AG04449 (cell line): ENCODE data around the gene TUBA4A.

ENCODE experiments used
- CTCF ChIA-PET: fragments of 350-600 bp; formaldehyde crosslinking; extraction: SDS; loops from one replicate; lab custom pipeline; 2021; ENCODE audit warnings: antibody characterized with exemption; lab: Yijun Ruan, JAX
- POLR2A ChIA-PET: fragments of 400-600, 350-600 bp; formaldehyde crosslinking; extraction: SDS; loops from one replicate; lab custom pipeline; 2020; ENCODE audit warnings: antibody characterized with exemption, inconsistent platforms; lab: Yijun Ruan, JAX
- DNase-seq: peaks from one replicate; pipeline ENCODE4 v3.0.0-alpha.2; 2010; ENCODE audit warnings: low read depth, low spot score
- H3K4me3 ChIP-seq: 2 replicates; pipeline ENCODE4 v1.5.1; 2011; ENCODE audit warnings: low read depth, mild to moderate bottlenecking, control low read depth, low read length
- TF ChIP-seq, protein P1 (sequence below): IDR thresholded peaks from one replicate; pipeline ENCODE4 v1.5.1; 2011; ENCODE audit warnings: mild to moderate bottlenecking, moderate library complexity, low read length, control low read depth, inconsistent platforms; ENCODE audit not compliant: insufficient read depth; ENCODE audit errors: missing control alignments

The TUBA4A gene

DNA sequence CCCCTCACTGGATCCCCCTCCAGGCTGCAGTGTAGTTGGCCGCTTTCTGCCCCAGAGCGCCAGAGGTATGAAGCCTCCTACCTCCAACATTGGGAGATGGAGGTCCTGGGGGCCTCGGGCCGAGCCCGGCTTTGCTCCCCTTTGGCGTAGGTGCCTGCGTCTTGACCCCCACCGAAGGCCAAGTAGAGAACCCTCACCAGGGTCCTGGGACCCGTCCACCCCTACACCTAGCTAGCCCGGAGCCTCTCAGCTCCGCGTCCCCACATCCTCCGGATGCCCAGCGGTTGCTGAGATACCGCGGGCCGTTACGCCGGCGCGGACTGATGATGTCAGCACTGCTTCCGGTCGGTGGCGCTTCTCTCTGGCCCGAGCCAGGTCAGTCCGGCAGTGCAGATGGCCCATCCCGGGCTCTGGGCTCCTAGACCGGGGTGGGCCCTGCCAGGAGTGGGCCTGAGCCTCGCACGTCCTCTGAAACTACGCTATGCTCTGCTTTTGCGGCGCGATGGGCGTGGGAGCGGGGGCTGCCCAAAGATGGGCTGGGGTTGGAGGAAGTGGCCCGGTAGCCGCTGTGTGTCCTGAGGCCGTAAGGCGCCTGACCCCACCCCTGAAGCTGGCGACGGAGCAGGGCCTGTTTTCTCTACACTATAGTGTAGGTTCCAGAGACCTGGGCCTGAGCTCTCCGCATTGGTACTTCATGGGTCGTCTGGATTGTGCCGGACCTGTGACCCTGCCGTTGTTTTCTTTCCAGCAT, 8.4 kb downstream of the TUBA4A start, which contains the start of the genes GLB1L and STK16:
TSS of gene GLB1L (minus strand) at position 297 of the 751 bp plus-strand sequence. CDS start 1,871 bp downstream, outside the sequence.
TSS of gene STK16 (plus strand) at position 332 of the 751 bp plus-strand sequence. CDS start 521 bp downstream, outside the sequence.
- POLR2A ChIA-PET = interaction anchor here (0.7 to 1.8 kb wide), 9 partner anchors 8 to 50 kb away, joined by 3 to 17 read pairs (median 4); partner anchors contain the start of genes ABCB6, ANKZF1, ATG9A and DNAJB2
- TF ChIP-seq, protein P1, sequence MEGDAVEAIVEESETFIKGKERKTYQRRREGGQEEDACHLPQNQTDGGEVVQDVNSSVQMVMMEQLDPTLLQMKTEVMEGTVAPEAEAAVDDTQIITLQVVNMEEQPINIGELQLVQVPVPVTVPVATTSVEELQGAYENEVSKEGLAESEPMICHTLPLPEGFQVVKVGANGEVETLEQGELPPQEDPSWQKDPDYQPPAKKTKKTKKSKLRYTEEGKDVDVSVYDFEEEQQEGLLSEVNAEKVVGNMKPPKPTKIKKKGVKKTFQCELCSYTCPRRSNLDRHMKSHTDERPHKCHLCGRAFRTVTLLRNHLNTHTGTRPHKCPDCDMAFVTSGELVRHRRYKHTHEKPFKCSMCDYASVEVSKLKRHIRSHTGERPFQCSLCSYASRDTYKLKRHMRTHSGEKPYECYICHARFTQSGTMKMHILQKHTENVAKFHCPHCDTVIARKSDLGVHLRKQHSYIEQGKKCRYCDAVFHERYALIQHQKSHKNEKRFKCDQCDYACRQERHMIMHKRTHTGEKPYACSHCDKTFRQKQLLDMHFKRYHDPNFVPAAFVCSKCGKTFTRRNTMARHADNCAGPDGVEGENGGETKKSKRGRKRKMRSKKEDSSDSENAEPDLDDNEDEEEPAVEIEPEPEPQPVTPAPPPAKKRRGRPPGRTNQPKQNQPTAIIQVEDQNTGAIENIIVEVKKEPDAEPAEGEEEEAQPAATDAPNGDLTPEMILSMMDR = no peak
- peak within 1 kb of the TSS; percentile 98 for H3K4me3 ChIP-seq
- CTCF ChIA-PET = interaction anchor here (0.5 to 2.6 kb wide), 7 partner anchors 11 to 1854 kb away, joined by 3 to 35 read pairs (median 5); partner anchors contain the start of gene ANKZF1
- DNase-seq = peak; percentile 57

- ChIA-PET POLR2A (interaction anchor here (0.7 to 1.8 kb wide), 8 partner anchors 9 to 50 kb away, joined by 3 to 17 read pairs (median 4); partner anchors contain the start of genes ABCB6, ANKZF1, ATG9A and DNAJB2), CTCF (interaction anchor here (0.9 to 2.6 kb wide), 6 partner anchors 10 to 144 kb away, joined by 3 to 35 read pairs (median 6); no protein-coding TSS in a partner anchor)
- H3K4me3 ChIP-seq = peak overlapping the region; percentile 98
- TF ChIP-seq, protein P1 = no peak
- no peak for DNase-seq
Measured at GRCh38 chr2:219244789-219245147, 8.9 kb downstream of the TUBA4A start.

DNA sequence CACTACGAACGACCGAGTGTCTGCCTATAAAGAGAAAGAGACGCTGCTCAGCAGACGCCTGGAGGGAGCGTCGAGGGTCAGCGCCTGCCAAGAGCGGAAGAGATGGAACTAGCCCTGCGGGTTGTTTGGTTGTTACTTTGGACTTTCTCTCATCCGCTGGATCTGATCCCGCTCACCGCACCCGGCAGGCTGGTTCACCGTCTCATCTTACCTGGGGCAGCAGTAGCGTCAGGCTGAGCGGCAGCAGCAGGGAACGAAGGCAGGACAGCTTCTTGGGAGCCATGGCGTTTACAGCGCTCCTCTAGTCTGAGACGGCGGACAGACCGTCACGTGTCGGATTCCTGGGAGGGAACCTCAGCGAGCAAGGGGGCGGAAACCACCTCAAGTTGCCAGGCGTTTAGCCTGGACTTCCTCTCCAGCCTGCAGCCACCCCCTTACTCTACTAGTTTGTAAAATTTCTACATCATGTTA, 10.4 kb downstream of the TUBA4A start:
- POLR2A ChIA-PET = interaction anchor here (0.5 kb wide), 1 partner anchor 20 kb away, joined by 3 read pairs; no protein-coding TSS in a partner anchor
- CTCF ChIA-PET = interaction anchor here (1.0 to 2.5 kb wide), 4 partner anchors 13 to 84 kb away, joined by 3 to 7 read pairs (median 4); partner anchors contain the start of gene DNAJB2
- TF ChIP-seq, protein P1 = no peak
- H3K4me3 ChIP-seq = no peak overlapping the region
- no peak for DNase-seq

GRCh38 chr2:219234331-219234730, 19.4 kb downstream of the TUBA4A start:
- POLR2A ChIA-PET = interaction anchor here (1.0 kb wide), 1 partner anchor 12 kb away, joined by 3 read pairs; no protein-coding TSS in a partner anchor
- TF ChIP-seq, protein P1 = no peak
- CTCF ChIA-PET = interaction anchor here (1.0 to 1.8 kb wide), 5 partner anchors 10 to 61 kb away, joined by 3 to 7 read pairs (median 5); partner anchors contain the start of genes GLB1L and STK16

DNA sequence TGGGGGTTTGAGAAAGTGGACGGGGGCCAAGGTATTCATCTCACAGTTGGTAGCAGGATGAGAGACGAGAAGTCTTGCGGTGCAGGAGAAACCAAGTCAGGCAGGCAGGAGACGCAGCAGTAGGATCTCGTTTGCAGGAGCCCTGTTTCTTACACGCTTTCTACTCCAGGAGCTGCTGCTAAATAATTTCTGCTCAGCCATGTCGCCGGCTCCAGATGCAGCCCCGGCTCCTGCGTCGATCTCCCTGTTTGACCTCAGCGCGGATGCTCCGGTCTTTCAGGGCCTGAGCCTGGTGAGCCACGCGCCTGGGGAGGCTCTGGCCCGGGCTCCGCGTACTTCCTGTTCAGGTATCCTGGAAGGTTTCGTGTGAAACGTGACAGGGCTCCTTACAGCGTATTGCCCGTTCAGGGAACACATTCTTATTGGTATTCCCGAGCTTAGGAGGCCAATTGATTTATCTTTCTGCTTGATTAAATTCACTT, 23.6 kb downstream of the TUBA4A start:
- POLR2A ChIA-PET = interaction anchor here (0.7 to 3.4 kb wide), 5 partner anchors 9 to 49 kb away, joined by 3 to 26 read pairs (median 13); partner anchors contain the start of genes ABCB6, DNAJB2, GLB1L and STK16
- TF ChIP-seq, protein P1 = no peak
- H3K4me3 ChIP-seq = peak overlapping the region; percentile 92
- DNase-seq = no peak
- CTCF ChIA-PET = interaction anchor here (0.8 to 7.0 kb wide), 12 partner anchors 10 to 73 kb away, joined by 3 to 81 read pairs (median 4); partner anchors contain the start of genes ABCB6, NHEJ1, STK16 and ZFAND2B

More at GRCh38 chr2:219234331-219234730, 19.4 kb downstream of the TUBA4A start:
- H3K4me3 ChIP-seq = no peak overlapping the region
- no peak for DNase-seq
